T47D (cell line): Measurements from ENCODE around the gene MEF2C.
"Not testable (repeated sequence)": the region's sequence is repeated elsewhere in the genome, so short reads cannot be mapped to it uniquely, and the experiment has no call there.

Source experiments
- DNase-seq, 2 experiments: peaks; one replicate each; pipeline versions ENCODE4 v3.0.0 to v3.0.0-alpha.2; 2011 to 2012; ENCODE audit warnings: low read depth in 1 of 2, low spot score in 1 of 2
- JUND ChIP-seq: IDR thresholded peaks from 2 replicates; pipeline ENCODE4 v1.6.1; 2012; ENCODE audit warnings: low read depth
- in situ Hi-C: cut with HindIII; loops from 2 replicates; pipeline ENCODE4 v1.10.0; 2016; ENCODE audit warnings: low sequenced_read_pairs, low pct_unique_long_range_greater_than_20kb

Gene MEF2C

DNA sequence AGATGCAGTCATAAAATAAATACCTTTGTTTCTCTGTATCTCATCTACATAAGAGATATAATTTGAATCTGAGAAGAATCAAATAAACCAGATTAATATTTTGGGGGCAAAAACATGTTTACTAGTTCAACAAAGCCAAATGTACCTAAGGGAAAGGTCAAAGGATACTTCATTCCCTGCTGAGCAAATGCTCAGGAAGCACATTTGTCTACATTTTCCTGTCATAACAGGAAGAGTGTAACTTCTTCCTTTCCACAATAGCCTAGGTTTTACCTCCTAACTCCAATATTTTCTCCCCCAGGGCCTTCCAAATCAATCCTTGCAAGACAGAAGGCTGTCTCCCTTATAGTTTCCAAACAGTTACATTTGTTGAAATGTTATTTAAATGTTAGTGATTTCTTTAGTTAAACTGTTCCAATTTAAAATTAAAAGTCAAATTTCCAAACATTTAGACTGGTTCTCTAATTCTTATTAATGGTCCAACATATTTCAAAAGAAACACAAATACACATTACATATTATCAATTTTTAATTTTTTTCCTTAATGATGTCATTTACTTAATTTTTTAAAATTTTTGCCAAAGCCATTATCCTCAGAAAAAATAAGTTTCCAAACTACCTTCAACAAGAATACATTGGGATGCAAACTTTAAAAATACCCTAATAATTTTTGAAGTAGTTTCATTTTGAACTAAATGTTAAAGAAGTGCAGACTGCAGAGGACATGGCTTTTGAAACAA is 67.8 kb downstream of the MEF2C start:
- no peak for TF ChIP-seq JUND
- DNase-seq: no peak
- in situ Hi-C loops: no loop called here

DNA sequence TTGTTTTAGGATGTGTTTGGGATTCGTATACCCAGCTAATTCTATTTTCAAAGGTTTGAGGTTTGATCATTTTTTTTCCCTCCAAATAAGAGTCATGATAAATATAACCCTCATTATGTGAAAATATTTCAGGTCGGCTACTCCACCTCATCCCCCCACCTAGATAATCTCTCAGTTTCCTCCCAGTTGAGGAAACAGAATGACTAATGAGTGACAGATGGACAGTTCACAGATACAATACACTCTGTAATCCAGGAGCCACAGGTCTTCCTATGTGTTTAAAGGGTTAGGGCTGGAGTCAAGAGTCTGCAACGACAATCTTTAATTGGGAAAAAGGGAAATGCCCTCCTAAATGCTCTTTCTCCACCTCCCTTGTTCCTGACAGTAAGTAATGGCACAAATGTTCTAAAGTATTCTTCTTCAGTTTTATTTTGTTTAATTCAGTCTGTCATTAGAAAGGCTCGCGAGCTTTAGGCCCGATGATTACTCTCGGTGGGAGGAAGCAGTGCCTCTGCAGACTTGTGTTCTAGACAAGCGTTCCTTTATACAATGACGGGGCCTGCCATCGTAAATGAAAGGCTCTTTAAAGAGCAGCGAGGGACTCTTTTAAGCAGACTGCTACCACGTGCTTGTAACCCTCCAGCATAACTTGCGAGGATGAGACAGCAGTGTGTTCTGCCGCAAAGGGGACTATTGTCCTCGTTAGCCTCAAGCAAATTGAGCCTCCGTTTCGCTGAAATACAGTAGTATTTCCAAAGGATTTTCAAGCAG is 69.0 kb downstream of the MEF2C start:
- no peak for TF ChIP-seq JUND
- in situ Hi-C loops: no loop called here
- DNase-seq: no peak

- DNase-seq: no peak
- TF ChIP-seq JUND: no peak
- in situ Hi-C loops: no loop called here
Measured at GRCh38 chr5:88813244-88813643, 69.7 kb downstream of the MEF2C start.

- no peak for TF ChIP-seq JUND
- in situ Hi-C loops: no loop called here
- DNase-seq: no peak
Measured at GRCh38 chr5:88808153-88808552, 74.8 kb downstream of the MEF2C start.

DNA sequence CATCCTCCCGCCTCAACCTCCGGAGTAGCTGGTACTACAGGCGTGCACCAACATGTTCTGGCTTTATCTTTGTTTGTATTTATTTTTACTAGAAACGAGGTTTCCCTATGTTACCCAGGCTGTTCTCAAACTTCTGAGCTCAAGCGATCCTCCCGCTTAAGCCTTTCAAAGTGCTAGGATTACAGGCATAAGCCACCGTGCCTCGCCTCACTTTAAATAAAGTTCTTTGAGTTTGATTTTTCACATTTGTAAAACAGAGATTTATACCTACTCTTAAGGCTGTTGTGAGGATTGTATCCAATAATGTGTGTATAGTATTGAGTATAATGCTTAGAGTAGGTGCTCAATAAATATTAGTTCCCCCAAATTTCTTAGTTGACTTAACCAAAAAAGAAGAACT is 75.7 kb downstream of the MEF2C start:
- no peak for TF ChIP-seq JUND
- in situ Hi-C loops: no loop called here
- no peak for DNase-seq

DNA sequence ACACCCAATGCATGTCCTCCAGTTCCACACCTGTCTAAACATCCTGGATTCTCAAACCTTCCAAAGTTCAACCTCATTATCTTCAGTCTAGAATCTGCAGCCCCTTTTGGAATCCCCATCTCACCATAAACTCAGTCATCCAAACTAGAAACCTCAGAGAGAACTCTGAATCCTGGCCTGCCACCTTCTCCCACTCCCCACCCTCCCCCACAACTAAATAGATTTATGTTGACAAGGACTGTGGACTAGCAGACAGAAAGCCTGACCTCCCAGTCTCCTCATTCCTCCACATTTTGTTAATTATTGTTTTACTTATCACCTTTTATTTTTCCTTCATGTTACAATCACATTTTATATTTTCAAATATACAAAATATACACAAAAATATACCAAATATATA is 76.6 kb downstream of the MEF2C start:
- in situ Hi-C loops: no loop called here
- DNase-seq: no peak
- no peak for TF ChIP-seq JUND

- no peak for TF ChIP-seq JUND
- in situ Hi-C loops: no loop called here
- DNase-seq: no peak
Measured at GRCh38 chr5:88805151-88805784, 77.7 kb downstream of the MEF2C start.

DNA sequence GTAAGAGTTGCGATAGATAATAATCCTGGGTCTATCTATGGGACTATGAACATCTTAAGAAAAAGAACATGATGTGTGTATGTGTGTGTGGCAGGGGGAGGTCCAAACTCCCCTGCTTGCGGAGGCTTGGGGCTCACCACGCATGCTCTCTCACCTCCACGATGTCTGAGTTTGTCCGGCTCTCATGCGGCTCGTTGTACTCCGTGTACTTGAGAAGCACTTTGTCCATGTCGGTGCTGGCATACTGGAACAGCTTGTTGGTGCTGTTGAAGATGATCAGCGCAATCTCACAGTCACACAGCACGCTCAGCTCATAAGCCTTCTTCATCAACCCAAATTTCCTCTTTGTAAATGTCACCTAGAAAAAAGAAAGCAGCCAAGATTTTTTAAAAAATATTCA is 78.5 kb downstream of the MEF2C start:
- TF ChIP-seq JUND: no peak
- no peak for DNase-seq
- in situ Hi-C loops: no loop called here

- no peak for TF ChIP-seq JUND
- in situ Hi-C loops: no loop called here
Measured at GRCh38 chr5:88803309-88803708, 79.7 kb downstream of the MEF2C start.

GRCh38 chr5:88799938-88800535 is 82.9 kb downstream of the MEF2C start:
- DNase-seq: no peak
- no peak for TF ChIP-seq JUND
- in situ Hi-C loops: no loop called here

More at GRCh38 chr5:88803309-88803708, 79.7 kb downstream of the MEF2C start:
- no peak for DNase-seq

DNA sequence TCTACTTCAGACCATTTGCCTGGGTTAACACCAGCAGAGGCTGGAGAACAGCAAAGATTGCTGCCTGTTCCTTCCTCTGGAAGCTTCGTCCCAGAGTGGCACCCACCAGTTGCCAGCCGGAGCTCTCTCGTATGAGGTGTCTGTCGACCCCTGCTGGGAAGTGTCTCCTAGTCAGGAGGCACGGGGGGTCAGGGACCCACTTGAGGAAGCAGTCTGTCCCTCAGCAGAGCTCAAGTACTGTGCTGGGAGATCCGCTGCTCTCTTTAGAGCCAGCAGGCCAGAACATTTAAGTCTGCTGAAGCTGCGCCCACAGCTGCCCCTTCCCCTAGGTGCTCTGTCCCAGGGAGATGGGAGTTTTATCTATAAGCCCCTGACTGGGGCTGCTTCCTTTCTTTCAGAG is 84.1 kb downstream of the MEF2C start:
- DNase-seq, in situ Hi-C loops: not testable (repeated sequence)

DNA sequence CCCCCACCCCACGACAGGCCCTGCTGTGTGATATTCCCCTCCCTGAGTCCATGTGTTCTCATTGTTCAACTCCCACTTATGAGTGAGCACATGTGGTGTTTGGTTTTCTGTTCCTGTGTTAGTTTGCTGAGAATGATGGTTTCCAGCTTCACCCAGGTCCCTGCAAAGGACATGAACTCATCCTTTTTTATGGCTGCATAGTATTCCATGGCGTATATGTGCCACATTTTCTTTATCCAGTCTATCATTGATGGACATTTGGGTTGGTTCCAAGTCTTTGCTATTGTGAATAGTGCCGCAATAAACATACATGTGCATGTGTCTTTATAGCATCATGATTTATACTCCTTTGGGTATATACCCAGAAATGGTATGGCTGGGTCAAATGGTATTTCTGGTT is 89.2 kb downstream of the MEF2C start:
- in situ Hi-C loops: not testable (repeated sequence)

GRCh38 chr5:88792144-88792840 is 90.7 kb downstream of the MEF2C start:
- no peak for DNase-seq
- in situ Hi-C loops: no loop called here
- no peak for TF ChIP-seq JUND

More for the DNA sequence above, 89.2 kb downstream of the MEF2C start:
- DNase-seq: not testable (repeated sequence)
